GM23338 (cell line): ENCODE results near the gene DGCR8.

Experiments
- CREB1 ChIP-seq: fragments of 250-450 bp; sonication (Bioruptor Pico); IDR thresholded peaks from 2 replicates; pipeline ENCODE4 v1.5.0; 2020; ENCODE audit warnings: low read depth, mild to moderate bottlenecking, moderate library complexity
- ETS1 ChIP-seq: IDR thresholded peaks from 2 replicates; pipeline ENCODE4 v1.6.1; 2016; ENCODE audit warnings: antibody characterized with exemption
- EZH2 ChIP-seq: fragments of 200-600 bp; sonication (generic); IDR thresholded peaks from one replicate; pipeline ENCODE4 v1.8.0; 2017; ENCODE audit warnings: antibody characterized with exemption, mild to moderate bottlenecking, low read depth; ENCODE audit not compliant: unreplicated experiment
- JUNB ChIP-seq: IDR thresholded peaks from one replicate; pipeline ENCODE4 v1.6.1; 2016; ENCODE audit warnings: antibody characterized with exemption; ENCODE audit not compliant: unreplicated experiment
- NANOG ChIP-seq: IDR thresholded peaks from 2 replicates; pipeline ENCODE4 v1.6.1; 2016; ENCODE audit warnings: antibody characterized with exemption, borderline replicate concordance
- POLR2AphosphoS5 ChIP-seq: IDR thresholded peaks from 2 replicates; pipeline ENCODE4 v1.6.1; 2016; ENCODE audit warnings: antibody characterized with exemption, low read depth
- REST ChIP-seq: IDR thresholded peaks from one replicate; pipeline ENCODE4 v1.6.1; 2018; ENCODE audit warnings: antibody characterized with exemption; ENCODE audit not compliant: unreplicated experiment
- ZNF462 ChIP-seq: fragments of 250-450 bp; sonication (Bioruptor Pico); IDR thresholded peaks from 2 replicates; pipeline ENCODE4 v1.5.0; 2020; ENCODE audit warnings: mild to moderate bottlenecking, moderate library complexity
- TF ChIP-seq, protein P1 (sequence below), 2 experiments: fragments of 200-600 bp in 1 of 2; sonication (generic) in 1 of 2; conservative IDR thresholded peaks; 2 replicates each; pipeline versions ENCODE4 v1.5.1 to v1.6.1; 2016 to 2017; ENCODE audit warnings: antibody characterized with exemption in 2 of 2, low read depth in 2 of 2, mild to moderate bottlenecking in 2 of 2, moderate library complexity in 1 of 2

DNA sequence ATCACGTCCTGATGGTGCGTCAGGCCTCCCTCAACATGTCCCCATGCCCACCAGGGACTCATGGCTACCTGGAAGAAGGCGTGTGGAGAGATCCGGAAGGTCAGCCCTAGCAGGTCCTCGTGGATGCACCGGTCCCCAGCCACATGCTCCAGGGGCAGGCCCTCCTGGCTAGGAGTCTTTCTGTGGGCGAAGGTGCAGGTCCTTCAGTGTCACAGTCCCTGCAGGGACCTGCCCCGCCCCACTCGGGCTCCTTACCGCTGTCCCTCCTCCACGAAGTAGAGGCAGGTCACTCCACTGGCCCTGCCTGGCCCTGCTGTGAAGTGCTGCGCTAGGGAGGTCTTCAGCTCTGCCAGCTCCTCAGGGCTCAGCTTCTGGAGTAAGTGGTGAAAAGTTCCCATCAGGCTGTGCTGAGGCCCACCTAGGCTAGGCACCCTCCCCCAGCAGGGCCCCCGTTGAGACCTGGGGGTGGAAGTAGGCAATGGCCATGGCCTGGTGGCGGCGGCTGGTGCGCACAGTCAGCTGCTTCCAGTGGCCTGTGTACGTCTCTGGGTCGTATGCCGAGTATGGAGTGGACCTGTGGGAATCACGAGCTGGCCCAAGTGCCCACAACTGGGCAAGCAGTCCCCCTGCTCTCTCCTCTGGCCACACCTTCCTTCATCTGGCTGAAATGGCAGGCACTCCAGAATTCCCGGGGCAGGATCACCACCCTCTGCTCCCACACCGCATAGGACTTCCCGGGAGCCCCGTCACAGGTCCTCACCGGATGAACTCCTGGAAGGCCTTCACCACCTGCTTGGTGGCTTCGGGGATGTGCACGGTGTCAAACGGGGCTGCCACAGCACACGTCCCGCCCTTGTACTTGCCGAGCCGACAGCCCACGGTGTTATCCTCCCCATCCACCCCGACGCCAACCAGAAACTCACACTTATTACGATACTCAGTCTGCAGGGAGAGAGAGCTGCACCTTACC lies 34.8 kb downstream of the DGCR8 start:
- TF ChIP-seq NANOG (no peak), EZH2 (no peak), POLR2AphosphoS5 (no peak), CREB1 (CRISPR knock-in tag) (no peak), REST (no peak), ZNF462 (no peak), JUNB (no peak), ETS1 (no peak)
- TF ChIP-seq, protein P1, sequence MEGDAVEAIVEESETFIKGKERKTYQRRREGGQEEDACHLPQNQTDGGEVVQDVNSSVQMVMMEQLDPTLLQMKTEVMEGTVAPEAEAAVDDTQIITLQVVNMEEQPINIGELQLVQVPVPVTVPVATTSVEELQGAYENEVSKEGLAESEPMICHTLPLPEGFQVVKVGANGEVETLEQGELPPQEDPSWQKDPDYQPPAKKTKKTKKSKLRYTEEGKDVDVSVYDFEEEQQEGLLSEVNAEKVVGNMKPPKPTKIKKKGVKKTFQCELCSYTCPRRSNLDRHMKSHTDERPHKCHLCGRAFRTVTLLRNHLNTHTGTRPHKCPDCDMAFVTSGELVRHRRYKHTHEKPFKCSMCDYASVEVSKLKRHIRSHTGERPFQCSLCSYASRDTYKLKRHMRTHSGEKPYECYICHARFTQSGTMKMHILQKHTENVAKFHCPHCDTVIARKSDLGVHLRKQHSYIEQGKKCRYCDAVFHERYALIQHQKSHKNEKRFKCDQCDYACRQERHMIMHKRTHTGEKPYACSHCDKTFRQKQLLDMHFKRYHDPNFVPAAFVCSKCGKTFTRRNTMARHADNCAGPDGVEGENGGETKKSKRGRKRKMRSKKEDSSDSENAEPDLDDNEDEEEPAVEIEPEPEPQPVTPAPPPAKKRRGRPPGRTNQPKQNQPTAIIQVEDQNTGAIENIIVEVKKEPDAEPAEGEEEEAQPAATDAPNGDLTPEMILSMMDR (conservative IDR thresholded peaks at IDR 0.05; ENCODE audit: low read depth in 2 of 2) = no peak
